Chondrocyte (in vitro differentiated cells): ENCODE data around the gene CCDC81. TPM values are rescaled to one million over a fixed set of nuclear protein-coding genes. Genes with fewer than 3 reads are reported as not detected.

ENCODE experiments used
- DNase-seq: peaks from one replicate; pipeline ENCODE4 v3.0.0; 2021; ENCODE audit warnings: mixed read lengths, low spot score
- H3K27ac Mint-ChIP-seq: one replicate; pipeline ENCODE4 v1.8.0; 2021; ENCODE audit warnings: mild to moderate bottlenecking, moderate library complexity, mixed read lengths; ENCODE audit not compliant: unreplicated experiment
- H3K27me3 Mint-ChIP-seq: 2 replicates; pipeline ENCODE4 v1.8.0; 2021; ENCODE audit warnings: low read depth, mixed read lengths
- H3K36me3 Mint-ChIP-seq: 2 replicates; pipeline ENCODE4 v1.8.0; 2021; ENCODE audit warnings: low read depth, mixed read lengths
- H3K4me1 Mint-ChIP-seq: 2 replicates; pipeline ENCODE4 v1.8.0; 2021; ENCODE audit warnings: low read depth, mild to moderate bottlenecking, mixed read lengths
- H3K4me3 Mint-ChIP-seq: one replicate; pipeline ENCODE4 v1.8.0; 2021; ENCODE audit warnings: mild to moderate bottlenecking, moderate library complexity, mixed read lengths; ENCODE audit not compliant: unreplicated experiment
- H3K9me3 Mint-ChIP-seq: 2 replicates; pipeline ENCODE4 v1.8.0; 2021; ENCODE audit warnings: low read depth, mixed read lengths
- CTCF ChIP-seq: fragments of 200-600 bp; sonication (generic); IDR thresholded peaks from 2 replicates; pipeline ENCODE4 v1.5.0; 2021; ENCODE audit warnings: antibody characterized with exemption, mild to moderate bottlenecking, moderate library complexity
- total RNA-seq: library from RNA; stranded (reverse); gene quantifications from 3 replicates; pipeline ENCODE4 v1.2.1, GENCODE V29; 2021

CCDC81 gene
- total RNA-seq, 1 donor from 2014 or later, result 9.6 TPM

- no peaks in the 10 kb centered on the region for H3K9me3 Mint-ChIP-seq
- no peak overlapping the region for H3K27ac Mint-ChIP-seq
- DNase-seq, result no peak
- no peak for TF ChIP-seq CTCF
- H3K4me3 Mint-ChIP-seq, result no peak overlapping the region
- no peaks in the 10 kb centered on the region for H3K27me3 Mint-ChIP-seq
- peaks cover 9% of the 10 kb centered on the region for H3K4me1 Mint-ChIP-seq
- peaks cover 14% of the 10 kb centered on the region for H3K36me3 Mint-ChIP-seq
Measured at GRCh38 chr11:86447763-86448480, 73.2 kb downstream of the CCDC81 start.

GRCh38 chr11:86449993-86450629 lies 75.4 kb downstream of the CCDC81 start:
- H3K4me1 Mint-ChIP-seq, result no peaks in the 10 kb centered on the region
- TF ChIP-seq CTCF, result no peak
- no peak overlapping the region for H3K27ac Mint-ChIP-seq
- no peaks in the 10 kb centered on the region for H3K9me3 Mint-ChIP-seq
- H3K4me3 Mint-ChIP-seq, result no peak overlapping the region
- no peaks in the 10 kb centered on the region for H3K27me3 Mint-ChIP-seq
- no peak for DNase-seq
- H3K36me3 Mint-ChIP-seq, result peaks cover 5% of the 10 kb centered on the region

GRCh38 chr11:86453290-86454030 lies 78.8 kb downstream of the CCDC81 start:
- DNase-seq, result no peak
- Mint-ChIP-seq H3K36me3 (no peaks in the 10 kb centered on the region), H3K27ac (no peak overlapping the region), H3K4me3 (no peak overlapping the region), H3K27me3 (no peaks in the 10 kb centered on the region), H3K9me3 (no peaks in the 10 kb centered on the region), H3K4me1 (peaks cover 25% of the 10 kb centered on the region)
- TF ChIP-seq CTCF, result peak; percentile 14

GRCh38 chr11:86456075-86456939 lies 81.6 kb downstream of the CCDC81 start:
- Mint-ChIP-seq H3K27ac (peak overlapping the region; percentile 39), H3K4me1 (peaks cover 54% of the 10 kb centered on the region)
- peak; percentile 98 for TF ChIP-seq CTCF

More at GRCh38 chr11:86456075-86456939, 81.6 kb downstream of the CCDC81 start:
- Mint-ChIP-seq H3K27me3 (no peaks in the 10 kb centered on the region), H3K4me3 (no peak overlapping the region), H3K9me3 (no peaks in the 10 kb centered on the region), H3K36me3 (no peaks in the 10 kb centered on the region)
- DNase-seq, result no peak
